PC-3 (cell line): ENCODE data around the gene TRIB2.

ENCODE experiments used
- EZH2 ChIP-seq: fragments of 300-600 bp; sonication (generic); IDR thresholded peaks from one replicate; pipeline ENCODE4 v1.6.1; 2017; ENCODE audit warnings: antibody characterized with exemption, mild to moderate bottlenecking, low read length; ENCODE audit not compliant: unreplicated experiment
- EZH2phosphoT487 ChIP-seq: fragments of 300-600 bp; sonication (generic); IDR thresholded peaks from 2 replicates; pipeline ENCODE4 v1.6.1; 2018; ENCODE audit warnings: mild to moderate bottlenecking, antibody characterized with exemption, low read length, borderline replicate concordance
- TF ChIP-seq, protein P1 (sequence below): fragments of 300-600 bp; sonication (generic); conservative IDR thresholded peaks from 2 replicates; pipeline ENCODE4 v1.5.1; 2017; ENCODE audit warnings: antibody characterized with exemption, low read depth, mild to moderate bottlenecking, low read length

DNA sequence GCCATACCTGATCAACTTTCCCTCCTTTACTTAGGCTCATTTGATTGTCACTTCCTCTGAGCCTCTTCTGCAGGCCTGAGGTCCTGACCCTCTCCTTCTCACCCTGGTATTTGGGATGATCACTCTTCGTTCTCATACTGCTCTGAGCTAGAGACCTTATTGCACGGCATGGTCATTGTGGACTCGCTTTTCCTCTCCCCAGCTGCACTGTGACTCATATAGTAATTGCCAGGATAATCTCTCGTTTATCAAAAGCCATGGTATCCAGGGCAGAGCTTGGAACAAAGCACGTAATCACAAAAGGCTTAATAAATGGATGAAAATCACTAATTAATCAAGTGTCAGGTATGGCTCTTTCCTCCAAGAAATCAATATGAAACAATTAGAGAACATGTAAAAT lies 40.9 kb upstream of the TRIB2 start:
- TF ChIP-seq EZH2phosphoT487 (no peak), EZH2 (no peak)
- TF ChIP-seq, protein P1, sequence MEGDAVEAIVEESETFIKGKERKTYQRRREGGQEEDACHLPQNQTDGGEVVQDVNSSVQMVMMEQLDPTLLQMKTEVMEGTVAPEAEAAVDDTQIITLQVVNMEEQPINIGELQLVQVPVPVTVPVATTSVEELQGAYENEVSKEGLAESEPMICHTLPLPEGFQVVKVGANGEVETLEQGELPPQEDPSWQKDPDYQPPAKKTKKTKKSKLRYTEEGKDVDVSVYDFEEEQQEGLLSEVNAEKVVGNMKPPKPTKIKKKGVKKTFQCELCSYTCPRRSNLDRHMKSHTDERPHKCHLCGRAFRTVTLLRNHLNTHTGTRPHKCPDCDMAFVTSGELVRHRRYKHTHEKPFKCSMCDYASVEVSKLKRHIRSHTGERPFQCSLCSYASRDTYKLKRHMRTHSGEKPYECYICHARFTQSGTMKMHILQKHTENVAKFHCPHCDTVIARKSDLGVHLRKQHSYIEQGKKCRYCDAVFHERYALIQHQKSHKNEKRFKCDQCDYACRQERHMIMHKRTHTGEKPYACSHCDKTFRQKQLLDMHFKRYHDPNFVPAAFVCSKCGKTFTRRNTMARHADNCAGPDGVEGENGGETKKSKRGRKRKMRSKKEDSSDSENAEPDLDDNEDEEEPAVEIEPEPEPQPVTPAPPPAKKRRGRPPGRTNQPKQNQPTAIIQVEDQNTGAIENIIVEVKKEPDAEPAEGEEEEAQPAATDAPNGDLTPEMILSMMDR, result no peak
